HG03045 (cell line): ENCODE data around the gene DBI.
"Not testable (repeated sequence)": the region's sequence is repeated elsewhere in the genome, so short reads cannot be mapped to it uniquely, and the experiment has no call there.

Source experiments
- ATAC-seq: cut with Tn5 transposase; IDR thresholded peaks from one replicate; pipeline ENCODE4 v1.9.1; 2021; ENCODE audit warnings: mild to moderate bottlenecking, moderate library complexity; ENCODE audit not compliant: unreplicated experiment

The DBI gene

DNA sequence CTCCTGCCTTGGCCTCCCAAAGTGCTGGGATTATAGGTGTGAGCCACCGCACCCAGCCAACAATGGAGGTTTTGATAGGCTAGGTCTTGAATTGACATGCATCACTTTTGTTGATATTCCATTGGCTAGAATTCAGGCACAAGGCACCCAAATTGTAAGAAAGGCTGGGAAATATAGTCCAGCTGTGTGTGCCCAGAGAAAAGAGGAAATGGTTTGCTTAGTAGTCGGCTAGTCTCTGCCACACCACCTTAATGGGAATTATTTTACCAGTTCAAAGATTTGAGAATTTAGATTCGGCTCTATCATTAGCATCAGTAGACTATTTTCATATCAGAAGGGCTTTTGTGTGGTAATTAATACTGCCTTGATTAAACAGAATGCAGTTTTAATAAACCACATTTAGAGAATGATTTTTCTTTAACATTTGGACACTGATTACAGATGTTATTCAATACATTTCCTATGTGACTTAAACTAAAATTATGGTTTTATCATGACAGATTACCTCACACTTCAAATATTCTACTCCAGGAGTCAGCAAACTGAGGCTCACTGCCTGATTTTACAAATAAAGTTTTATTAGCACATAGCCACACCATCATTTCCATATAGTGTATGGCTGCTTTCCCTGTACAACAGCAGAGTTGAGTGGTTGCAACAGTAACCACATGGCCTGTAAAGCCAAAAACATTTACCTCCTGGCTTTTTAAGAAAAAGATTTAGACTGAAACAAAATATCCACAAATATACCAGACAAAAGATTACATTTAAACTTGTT lies 27.4 kb downstream of the DBI start:
- no peak for ATAC-seq

DNA sequence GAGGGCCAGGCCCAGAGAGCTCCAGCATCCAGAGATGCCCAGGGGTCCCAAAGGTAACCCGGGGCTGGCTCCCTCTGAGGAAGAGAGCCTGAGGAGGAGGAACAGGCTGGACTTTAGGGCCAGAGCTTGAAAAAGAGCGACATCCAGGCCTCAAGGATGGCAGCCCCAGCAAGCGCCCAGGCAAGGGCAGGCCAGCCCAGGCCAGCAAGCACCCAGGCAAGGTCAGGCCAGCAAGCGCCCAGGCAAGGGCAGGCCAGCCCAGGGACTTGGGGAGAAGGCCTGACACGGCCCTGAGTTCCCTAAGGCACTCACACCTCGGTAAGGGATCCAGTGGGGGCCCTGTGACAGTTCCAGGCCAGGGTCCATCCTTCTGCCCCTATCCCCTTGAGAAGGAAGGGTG lies 30.4 kb downstream of the DBI start:
- no peak for ATAC-seq

DNA sequence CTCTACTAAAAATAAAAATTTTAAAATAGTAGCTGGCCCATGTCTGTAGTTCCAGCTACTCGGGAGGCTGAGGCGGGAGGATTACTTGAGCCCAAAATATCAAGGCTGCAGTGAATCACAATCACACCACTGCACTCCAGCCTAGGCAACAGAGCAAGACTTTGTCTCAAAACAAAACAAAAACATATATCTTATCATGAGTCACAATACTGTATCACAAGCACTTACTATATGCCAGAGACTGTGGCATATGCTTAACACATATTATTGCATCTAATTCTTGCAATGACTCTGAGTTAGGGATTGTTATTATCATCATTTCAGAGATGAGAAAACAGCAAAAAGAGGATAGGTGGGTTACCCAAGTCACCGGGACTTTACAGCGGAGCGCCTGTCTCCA lies 35.3 kb downstream of the DBI start:
- no peak for ATAC-seq

DNA sequence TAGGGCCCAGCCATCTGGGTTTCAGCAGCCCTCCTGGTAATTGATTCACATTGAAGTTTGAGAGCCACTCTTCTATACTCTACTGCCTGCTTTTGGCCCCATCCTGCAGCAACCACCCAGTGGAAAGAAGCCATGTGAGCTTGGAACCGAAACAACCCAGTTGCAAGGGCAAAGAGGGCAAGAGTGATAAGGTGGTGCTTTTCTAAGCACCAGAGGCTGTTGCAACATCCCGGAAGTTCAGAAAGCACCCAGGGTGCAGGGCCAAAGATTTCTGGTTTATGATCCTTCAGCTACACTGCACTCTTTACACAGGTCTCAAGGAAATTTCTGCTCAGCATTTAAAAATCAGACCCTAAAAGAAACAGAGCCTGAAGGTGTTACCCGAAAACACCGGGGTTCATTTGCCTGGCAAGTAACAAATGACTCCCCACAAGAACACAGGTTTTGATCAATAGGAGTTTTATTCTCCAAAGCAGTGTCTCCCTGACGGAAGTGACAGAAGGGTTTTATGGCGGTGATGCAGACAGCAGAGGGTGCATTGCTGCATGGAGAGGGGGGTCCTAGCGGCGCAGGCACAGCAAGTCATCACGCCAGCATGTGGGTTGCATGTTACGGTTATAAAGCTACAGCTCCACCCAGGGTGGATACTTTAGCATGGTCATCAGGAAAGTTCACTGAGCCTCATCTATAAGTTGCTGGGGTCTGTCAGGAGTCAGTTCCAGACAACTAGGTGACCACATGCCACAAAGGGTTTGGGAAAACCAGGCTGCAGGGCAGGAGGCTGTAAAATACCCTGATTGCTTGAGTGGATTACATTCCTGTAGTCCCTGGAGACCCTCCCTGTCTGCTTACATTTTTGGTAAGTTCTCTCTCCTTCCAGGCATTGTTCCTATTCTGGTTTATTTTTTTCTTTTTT lies 36.1 kb downstream of the DBI start:
- ATAC-seq: no peak

DNA sequence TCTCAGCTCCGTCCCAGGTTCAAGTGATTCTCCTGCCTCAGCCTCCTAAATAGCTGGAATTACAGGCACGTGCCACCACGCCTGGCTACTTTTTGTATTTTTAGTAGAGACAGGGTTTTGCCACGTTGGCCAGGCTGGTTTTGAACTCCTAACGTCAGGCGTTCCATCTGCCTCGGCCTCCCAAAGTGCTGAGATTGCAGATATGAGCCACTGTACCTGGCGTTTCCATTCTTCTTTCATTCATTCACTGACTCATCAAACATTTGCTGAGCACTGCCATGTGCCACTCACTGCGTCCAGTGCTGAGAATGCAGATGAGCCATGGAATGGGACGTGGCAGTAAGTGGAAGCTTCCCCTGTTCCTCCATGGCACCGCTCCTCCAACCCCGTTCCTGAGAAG lies 36.8 kb downstream of the DBI start:
- not testable (repeated sequence) for ATAC-seq

DNA sequence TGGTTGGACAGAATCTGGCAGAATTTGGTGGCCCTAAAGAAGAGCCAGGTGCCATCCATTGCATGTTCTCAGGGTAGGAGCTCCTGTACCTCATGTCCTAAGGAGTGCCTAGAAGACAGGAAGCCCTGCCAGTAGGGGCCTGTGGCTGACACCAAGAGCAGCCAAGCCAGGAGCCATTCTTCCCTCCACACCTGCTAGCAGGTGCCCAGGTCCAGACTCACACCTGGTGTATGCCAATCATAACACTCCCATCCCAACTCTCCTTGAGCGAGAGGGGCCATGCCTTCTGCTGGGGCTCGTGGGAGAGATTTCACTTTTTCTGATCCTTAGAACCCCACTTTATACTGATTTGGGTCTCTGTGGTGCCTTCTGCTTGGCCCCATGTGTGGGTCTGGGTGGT lies 38.4 kb downstream of the DBI start:
- ATAC-seq: no peak

DNA sequence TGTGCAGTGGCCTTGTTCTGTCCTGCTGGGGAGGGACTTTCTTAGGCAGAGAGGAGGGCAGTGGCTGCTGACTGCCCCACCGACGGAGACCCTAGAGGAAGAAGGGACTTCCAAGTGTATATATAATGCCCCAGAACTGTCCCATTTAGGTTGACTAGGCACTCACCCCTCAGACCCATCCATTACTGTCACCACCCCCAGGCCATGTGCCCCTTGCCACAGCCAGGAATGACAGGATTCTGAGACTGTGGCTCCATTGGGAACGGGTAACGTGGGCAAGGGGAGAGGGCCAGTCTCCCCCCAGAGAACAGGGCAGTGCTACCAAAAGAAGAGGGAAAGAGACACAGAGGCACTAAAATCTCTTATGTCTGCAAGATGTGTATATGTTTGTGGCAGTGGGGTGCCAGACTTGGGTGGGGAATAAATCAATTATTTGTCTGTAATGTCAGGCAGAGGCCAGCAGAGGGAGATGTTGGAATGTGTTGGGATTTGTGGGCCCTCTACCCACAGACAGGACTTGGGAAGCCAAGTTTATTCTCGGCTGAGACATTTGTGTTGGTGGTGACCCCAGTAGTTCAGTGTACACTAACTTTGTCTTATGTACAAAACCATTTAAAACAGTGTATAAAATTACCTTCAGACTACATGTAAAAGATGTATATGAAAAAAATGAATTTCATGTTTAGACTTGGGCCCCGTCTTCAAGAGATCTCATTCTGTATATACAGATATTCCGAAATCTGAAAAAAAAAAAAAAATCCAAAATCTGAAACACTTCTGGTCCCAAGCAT lies 40.8 kb downstream of the DBI start:
- no peak for ATAC-seq

DNA sequence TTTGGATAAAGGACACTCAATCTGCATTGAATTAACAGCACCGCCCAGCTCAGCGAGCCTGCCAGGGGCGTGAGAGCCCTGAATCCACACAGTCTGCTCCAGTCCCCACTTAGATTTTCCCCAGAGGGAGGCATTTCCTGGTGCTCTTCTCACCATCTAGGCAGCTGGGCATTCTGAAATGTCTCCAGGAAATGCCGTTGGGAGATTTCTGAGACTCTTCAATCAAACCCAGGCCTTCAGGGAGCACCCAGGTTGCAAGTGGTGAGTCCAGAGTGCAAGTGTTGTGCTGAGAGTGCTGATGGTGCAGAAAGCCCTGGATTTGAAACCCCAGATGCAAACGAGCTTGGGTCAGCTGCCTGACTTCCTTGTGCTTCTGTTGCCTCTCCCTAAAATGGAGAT lies 41.4 kb downstream of the DBI start:
- ATAC-seq: no peak

DNA sequence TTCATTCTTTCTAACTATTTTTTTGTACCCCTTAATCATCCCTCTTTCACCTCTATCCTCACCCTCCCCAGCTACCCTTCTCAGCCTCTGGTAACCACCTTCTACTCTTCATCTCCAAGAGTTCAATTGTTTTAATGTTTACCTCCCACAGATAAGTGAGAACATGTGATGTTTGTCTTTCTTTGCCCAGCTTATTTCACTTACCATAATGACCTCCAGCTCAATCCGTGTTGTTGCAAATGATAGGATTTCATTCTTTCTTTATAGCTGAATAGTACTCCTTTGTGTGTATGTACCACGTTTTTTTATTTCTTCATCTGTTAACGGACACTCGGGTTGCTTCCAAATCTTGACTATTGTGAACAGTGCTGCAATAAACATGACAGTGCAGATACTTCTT lies 42.7 kb downstream of the DBI start:
- no peak for ATAC-seq

DNA sequence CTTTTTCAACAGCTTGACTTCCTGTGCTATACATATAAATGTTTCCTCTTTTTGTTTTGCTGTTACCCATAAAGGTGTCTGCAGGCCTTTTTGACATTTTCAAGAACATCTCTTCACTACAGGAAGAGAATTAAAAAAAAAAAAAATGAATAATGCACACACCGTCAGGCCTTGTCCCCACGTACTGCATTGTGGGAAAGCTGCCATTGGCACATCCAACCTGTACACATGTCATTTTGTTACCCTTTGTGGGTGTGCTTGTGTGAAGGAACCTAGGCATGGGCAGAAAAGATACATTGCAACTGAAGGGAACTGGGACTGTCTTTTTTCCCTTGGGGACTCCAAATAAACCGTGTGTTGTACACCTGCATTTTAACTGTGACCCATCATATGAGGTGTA lies 48.1 kb downstream of the DBI start:
- no peak for ATAC-seq

DNA sequence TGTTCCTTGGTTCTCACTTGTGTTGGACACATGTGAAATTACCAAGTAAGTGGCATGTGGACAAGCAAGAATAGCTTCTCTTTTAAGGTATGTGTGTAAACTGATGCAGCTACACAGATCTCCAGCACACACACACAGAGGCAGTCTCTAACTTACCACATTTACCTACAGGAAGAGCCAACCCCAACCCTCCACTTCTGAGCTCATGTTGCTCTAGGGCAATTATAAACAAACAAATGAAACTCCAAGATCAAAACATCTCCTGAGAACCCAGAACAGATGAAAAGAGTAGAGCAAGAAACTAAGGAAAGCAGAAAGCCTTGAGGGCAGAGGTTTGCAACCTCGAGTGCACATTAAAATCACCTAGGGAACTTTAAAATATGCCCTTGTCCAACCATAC lies 48.9 kb downstream of the DBI start:
- ATAC-seq: no peak

DNA sequence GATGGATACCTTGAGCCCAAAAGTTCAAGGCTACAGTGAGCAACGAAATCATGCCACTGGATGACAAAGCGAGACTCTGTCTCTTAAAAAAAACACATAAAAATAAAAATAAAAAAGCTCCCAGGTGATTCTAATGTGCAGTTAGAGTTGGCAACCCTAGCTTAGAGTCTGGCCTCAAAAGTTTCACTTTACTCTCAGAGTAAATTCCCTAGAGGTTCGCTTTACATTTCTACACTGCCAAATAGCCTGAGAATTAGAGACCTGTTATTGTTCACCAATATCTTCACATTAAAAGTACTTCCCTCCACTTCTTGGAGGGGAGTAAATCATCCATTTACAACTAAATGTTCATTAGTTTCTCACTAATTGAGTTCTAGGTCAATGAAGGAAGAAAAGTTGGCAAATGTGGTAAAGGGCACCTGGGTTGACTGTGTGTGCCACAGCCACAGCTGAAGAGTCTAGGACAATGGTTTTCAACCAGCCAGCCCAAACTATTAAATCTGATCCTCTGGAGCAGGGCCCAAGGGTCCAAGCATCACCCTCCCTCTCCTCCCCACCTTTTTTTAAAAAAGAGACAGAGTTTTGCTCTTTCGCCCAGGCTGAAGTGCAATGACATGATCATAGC lies 49.6 kb downstream of the DBI start:
- ATAC-seq: no peak

DNA sequence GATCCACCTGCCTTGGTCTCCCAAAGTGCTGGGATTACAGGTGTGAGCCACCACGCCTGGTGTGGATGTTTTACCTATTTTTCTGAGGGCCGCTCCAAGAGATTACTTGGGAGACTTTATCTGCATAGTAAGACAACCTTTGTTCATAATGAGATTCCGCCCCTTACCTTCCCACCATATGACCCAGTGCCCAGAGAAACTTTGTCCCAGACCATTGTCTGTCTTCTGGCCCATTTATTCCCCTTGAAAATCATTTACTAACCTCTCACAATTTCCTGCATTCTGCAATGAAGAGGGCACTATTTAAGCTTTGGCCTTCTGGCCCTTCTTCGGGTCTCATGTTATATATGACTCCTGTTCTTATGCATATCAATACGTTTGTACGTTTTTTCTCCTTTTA lies 51.1 kb downstream of the DBI start:
- ATAC-seq: no peak

DNA sequence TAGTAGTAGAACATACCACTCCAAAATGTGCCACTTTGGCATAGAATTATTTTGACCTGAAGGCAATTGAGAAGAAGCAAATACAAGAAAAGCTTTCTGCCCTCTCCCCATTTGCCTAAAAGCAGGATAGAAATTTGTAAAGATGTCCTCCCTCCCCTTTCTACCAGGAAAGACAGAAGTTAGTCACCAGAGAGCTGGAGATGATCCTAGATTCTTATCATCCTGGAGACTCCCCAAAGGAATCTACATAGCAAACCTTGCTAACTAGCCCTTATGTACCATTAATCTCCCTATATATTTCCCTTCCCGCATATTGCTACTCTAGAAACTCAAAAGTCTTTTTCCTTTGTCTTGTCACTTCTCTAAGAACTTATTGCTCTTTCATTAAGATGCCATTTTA lies 52.3 kb downstream of the DBI start:
- ATAC-seq: no peak

DNA sequence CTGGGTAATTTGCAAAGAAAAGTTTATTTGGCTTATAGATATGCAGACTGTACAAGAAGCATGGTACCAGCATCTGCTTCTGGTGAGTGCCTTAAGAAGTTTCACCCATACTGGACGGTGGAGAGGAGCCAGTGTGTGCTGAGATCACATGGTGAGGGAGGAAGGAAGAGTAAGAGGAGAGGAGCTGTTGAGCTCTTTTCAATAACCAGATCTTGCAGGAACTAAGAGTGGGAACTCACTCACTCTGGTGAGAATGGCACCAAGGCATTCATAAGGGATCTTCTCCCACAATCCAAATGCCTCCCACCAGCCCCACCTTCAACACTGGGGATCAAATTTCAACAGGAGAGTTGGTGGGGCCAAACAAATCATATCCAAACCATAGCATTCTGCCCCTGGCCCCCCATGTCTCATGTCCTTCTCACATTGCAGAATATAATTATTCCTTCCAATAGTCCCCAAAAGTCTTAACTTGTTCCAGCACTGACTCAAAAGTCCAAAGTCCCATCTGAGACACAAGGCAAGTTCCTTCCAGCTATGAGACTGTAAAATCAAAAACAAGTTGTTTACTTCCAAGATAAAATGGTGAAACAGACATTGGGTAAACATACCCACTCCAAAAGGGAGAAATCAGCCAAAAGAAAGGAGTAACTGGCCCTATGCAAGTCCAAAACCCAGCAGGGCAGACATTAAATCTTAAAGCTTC lies 53.2 kb downstream of the DBI start:
- no peak for ATAC-seq

DNA sequence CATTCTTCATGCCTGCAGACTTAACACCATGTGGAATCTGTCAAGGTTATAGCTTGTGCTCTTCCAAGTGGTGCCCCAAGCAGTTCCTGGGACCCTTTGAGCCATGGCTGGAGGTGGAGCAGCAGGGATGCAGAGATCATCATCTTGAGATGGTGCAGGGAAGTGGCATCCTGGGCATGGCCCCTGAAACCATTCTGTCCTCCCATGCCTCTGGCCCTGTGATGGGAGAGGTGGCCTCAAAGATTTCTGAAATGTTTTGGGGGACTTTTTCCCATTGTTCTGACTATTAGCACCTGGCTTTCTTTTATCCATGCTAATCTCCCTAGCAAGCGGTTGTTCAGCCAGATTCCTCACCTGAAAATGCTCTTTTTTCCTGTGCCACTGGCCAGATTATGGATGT lies 54.5 kb downstream of the DBI start:
- ATAC-seq: no peak

DNA sequence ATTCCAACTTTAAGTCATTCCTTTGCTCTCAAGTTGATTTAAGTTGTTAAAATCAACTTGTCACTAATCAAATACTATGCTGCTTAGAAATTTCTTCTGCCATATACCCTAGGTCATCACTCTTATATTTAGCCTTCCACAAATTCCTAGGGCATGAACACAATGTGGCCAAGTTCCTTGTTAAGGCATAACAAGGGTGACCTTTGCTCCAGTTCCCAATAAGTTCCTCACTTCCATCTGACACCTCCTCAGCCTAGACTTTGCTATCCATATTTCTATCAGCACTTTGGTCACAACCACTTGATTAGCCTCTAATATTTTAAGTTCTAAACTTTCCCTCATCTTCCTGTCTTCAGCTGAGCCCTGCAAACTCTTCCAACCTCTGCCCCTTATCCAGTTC lies 55.0 kb downstream of the DBI start:
- ATAC-seq: no peak
